HG03175 (cell line): ENCODE results near the gene STS.

ENCODE experiments used
- ATAC-seq: cut with Tn5 transposase; IDR thresholded peaks from one replicate; pipeline ENCODE4 v1.9.1; 2021; ENCODE audit warnings: mild to moderate bottlenecking, moderate library complexity; ENCODE audit not compliant: unreplicated experiment

Gene STS

GRCh38 chrX:7134981-7135380, 12.5 kb upstream of the STS start:
- no peak for ATAC-seq

GRCh38 chrX:7139202-7140081, 8.1 kb upstream of the STS start:
- no peak for ATAC-seq

GRCh38 chrX:7143076-7143475, 4.4 kb upstream of the STS start:
- ATAC-seq, result no peak

- no peak for ATAC-seq
Observed at GRCh38 chrX:7143941-7144525, 3.5 kb upstream of the STS start.

GRCh38 chrX:7145454-7145853, 2.1 kb upstream of the STS start:
- no peak for ATAC-seq

- no peak for ATAC-seq
Observed at GRCh38 chrX:7146020-7146702, 1.4 kb upstream of the STS start.

GRCh38 chrX:7146703-7147412, 654 bp upstream of the STS start:
- ATAC-seq, result peak; percentile 15

- peak; percentile 84 for ATAC-seq
Observed at GRCh38 chrX:7147978-7148854, 704 bp downstream of the STS start, which contains the start of gene PUDP. TSS of gene PUDP (minus strand) at chrX:7148153. CDS start at chrX:7148113, 40 bp downstream.

GRCh38 chrX:7149411-7149810, 1.9 kb downstream of the STS start:
- no peak for ATAC-seq

GRCh38 chrX:7153231-7153630, 5.7 kb downstream of the STS start:
- ATAC-seq, result no peak

- no peak for ATAC-seq
Observed at GRCh38 chrX:7154041-7154597, 6.6 kb downstream of the STS start.

GRCh38 chrX:7155163-7155562, 7.7 kb downstream of the STS start:
- no peak for ATAC-seq

GRCh38 chrX:7156879-7157278, 9.4 kb downstream of the STS start:
- ATAC-seq, result no peak

- no peak for ATAC-seq
Observed at GRCh38 chrX:7158468-7158990, 11.0 kb downstream of the STS start.

GRCh38 chrX:7159149-7159861, 11.8 kb downstream of the STS start:
- ATAC-seq, result no peak

GRCh38 chrX:7163146-7163677, 15.7 kb downstream of the STS start:
- no peak for ATAC-seq

- no peak for ATAC-seq
Observed at GRCh38 chrX:7164174-7164573, 16.7 kb downstream of the STS start.

GRCh38 chrX:7168371-7168770, 20.9 kb downstream of the STS start:
- ATAC-seq, result no peak

GRCh38 chrX:7169627-7170026, 22.1 kb downstream of the STS start:
- ATAC-seq, result no peak
